HepG2 (cell line): ENCODE results near the gene HNF1B. TPM values are rescaled to one million over a fixed set of nuclear protein-coding genes. Genes with fewer than 3 reads are reported as not detected.

Source experiments
- ATAC-seq: fragments of 200-7000 bp; cut with Tn5 transposase; 3 replicates; pipeline ENCODE4 v1.9.1; 2020; ENCODE audit warnings: mild to moderate bottlenecking, moderate library complexity
- BruUV-seq: library from RNA; stranded (reverse); fragments of 400-500 nt; replicated peaks from 2 replicates; lab custom pipeline; 2021; lab: Mats Ljungman, UMichigan
- CTCF ChIA-PET: fragments of 300-600 bp; formaldehyde crosslinking; extraction: SDS; loops from one replicate; lab custom pipeline; 2021; ENCODE audit warnings: low total read pairs, inconsistent platforms, low intra/inter-chr PET ratio; lab: Yijun Ruan, JAX
- POLR2A ChIA-PET: fragments of 350-600 bp; sonication (Branson Sonifier 250); formaldehyde crosslinking; loops from one replicate; lab custom pipeline; 2020; ENCODE audit warnings: antibody characterized with exemption, inconsistent platforms; lab: Yijun Ruan, JAX
- DNase-seq: peaks from one replicate; pipeline ENCODE4 v3.0.0-alpha.2; 2015; ENCODE audit warnings: low spot score
- FAIRE-seq: peaks from 3 replicates; lab custom pipeline; 2011; peaks lifted over from hg19 to GRCh38; lab: Jason Lieb, UNC
- H2AFZ ChIP-seq: one replicate; pipeline ENCODE4 v1.6.1; 2011; ENCODE audit warnings: low read length, inconsistent platforms
- H3K27ac ChIP-seq: fragments of 300-600 bp; 3 replicates; pipeline ENCODE4 v1.8.0; 2011; ENCODE audit warnings: mixed run types, mild to moderate bottlenecking, mixed read lengths, low read length, inconsistent platforms; ENCODE audit not compliant: insufficient read depth; ENCODE audit errors: extremely low read length
- H3K27me3 ChIP-seq, 2 experiments: fragments of 200-600 bp in 1 of 2; 2 replicates in 1 of 2; 3 replicates in 1 of 2; pipeline versions ENCODE4 v1.6.0 to v1.8.0; 2011; ENCODE audit warnings: low read length in 2 of 2, mild to moderate bottlenecking in 2 of 2, moderate library complexity in 2 of 2, inconsistent platforms in 1 of 2; ENCODE audit not compliant: insufficient read depth in 2 of 2, control insufficient read depth in 1 of 2
- H3K36me3 ChIP-seq, 2 experiments: fragments of 200-600 bp in 1 of 2; replicated peaks in 1 of 2; 2 replicates in 1 of 2; 3 replicates in 1 of 2; pipeline versions ENCODE4 v1.5.1 to v1.8.0; 2011; ENCODE audit warnings: low read length in 2 of 2, inconsistent platforms in 1 of 2; ENCODE audit not compliant: insufficient read depth in 2 of 2, control insufficient read depth in 1 of 2
- H3K4me1 ChIP-seq: 2 replicates; pipeline ENCODE4 v1.5.1; 2012; ENCODE audit warnings: low read length, inconsistent platforms; ENCODE audit not compliant: insufficient read depth
- H3K4me2 ChIP-seq: 2 replicates; pipeline ENCODE4 v1.6.0; 2011; ENCODE audit warnings: low read depth, low read length, inconsistent platforms
- H3K4me3 ChIP-seq, 3 experiments: fragments of 200-600 bp in 1 of 3; sonication (generic), shearing (Covaris generic) in 1 of 3; replicated peaks in 1 of 3; 2 replicates each; pipeline ENCODE4 v1.5.1; 2011 to 2016; ENCODE audit warnings: low read length in 3 of 3, inconsistent platforms in 2 of 3, low read depth in 2 of 3, mild to moderate bottlenecking in 2 of 3, control low read depth in 1 of 3, mixed read lengths in 1 of 3; ENCODE audit not compliant: insufficient read depth in 1 of 3
- H3K79me2 ChIP-seq: one replicate; pipeline ENCODE4 v1.6.1; 2011; ENCODE audit warnings: low read length, inconsistent platforms; ENCODE audit not compliant: insufficient read depth
- H3K9ac ChIP-seq: 2 replicates; pipeline ENCODE4 v1.6.0; 2011; ENCODE audit warnings: mild to moderate bottlenecking, low read depth, low read length, inconsistent platforms; ENCODE audit not compliant: insufficient read depth
- H3K9me3 ChIP-seq: 2 replicates; pipeline ENCODE4 v1.5.1; 2012; ENCODE audit warnings: mild to moderate bottlenecking, low read length
- H4K20me1 ChIP-seq: 2 replicates; pipeline ENCODE4 v1.6.0; 2011; ENCODE audit warnings: inconsistent platforms, mild to moderate bottlenecking, low read length, moderate library complexity; ENCODE audit not compliant: insufficient read depth
- ELF3 ChIP-seq: IDR thresholded peaks from 2 replicates; pipeline ENCODE4 v1.6.1; 2016; ENCODE audit warnings: missing genetic modification reagents, missing compliant biosample characterization
- PHF21A ChIP-seq: sonication (generic); formaldehyde crosslinking; IDR thresholded peaks from 2 replicates; pipeline ENCODE4 v1.5.0; 2020; ENCODE audit warnings: mild to moderate bottlenecking, missing genetic modification reagents
- SAP130 ChIP-seq: IDR thresholded peaks from 2 replicates; pipeline ENCODE4 v1.6.1; 2016; ENCODE audit warnings: low read depth
- ZNF563 ChIP-seq: sonication (generic); formaldehyde crosslinking; IDR thresholded peaks from 2 replicates; pipeline ENCODE4 v1.8.0; 2022; ENCODE audit warnings: mild to moderate bottlenecking, moderate library complexity, missing genetic modification reagents
- ZNF792 ChIP-seq: IDR thresholded peaks from 2 replicates; pipeline ENCODE4 v1.6.1; 2016
- ZNF891 ChIP-seq: sonication (generic); formaldehyde crosslinking; IDR thresholded peaks from 2 replicates; pipeline ENCODE4 v1.5.0; 2020; ENCODE audit warnings: mild to moderate bottlenecking, missing genetic modification reagents
- WGBS: methylation state at CpG from one replicate; pipeline ENCODE4 v1.1.6; 2017; ENCODE audit warnings: low lambda C conversion rate; 5-methylcytosine and 5-hydroxymethylcytosine counted together
- in situ Hi-C: cut with HindIII; loops from 2 replicates; pipeline ENCODE4 v1.10.0; 2017; ENCODE audit warnings: low pct_unique_long_range_greater_than_20kb; ENCODE audit not compliant: extremely low pct_ligation_motif_present
- intact Hi-C: fragments of 100-400 bp; cut with micrococcal nuclease; formaldehyde crosslinking; loops from one replicate; pipeline ENCODE4 v1.10.0; 2022; ENCODE audit not compliant: unreplicated experiment
- polyA plus RNA-seq, 8 experiments: library from polyadenylated mRNA; depleted of rRNA in 3 of 8; stranded (reverse) in 7 of 8; unstranded in 1 of 8; fragments of >200 nt; fragmentation: Illumina TruSeq in 4 of 8; extraction: Trizol in 4 of 8; gene quantifications; 2 replicates each; pipeline versions ENCODE4 v1.2.1 to v1.2.3, GENCODE V29; 2011 to 2016; ENCODE audit warnings: low read depth in 4 of 8, missing spikeins in 1 of 8, mixed read lengths in 1 of 8; ENCODE audit not compliant: insufficient read depth in 1 of 8
- total RNA-seq, 5 experiments: library from RNA; depleted of rRNA; stranded (reverse); fragments of >200 nt; fragmentation: Illumina TruSeq; extraction: Trizol; gene quantifications; 2 replicates each; pipeline ENCODE4 v1.2.3, GENCODE V29; 2016; ENCODE audit warnings: low read depth in 1 of 5
- TF ChIP-seq, protein P1 (sequence below): sonication (generic); formaldehyde crosslinking; IDR thresholded peaks from 2 replicates; pipeline ENCODE4 v1.4.0; 2020; ENCODE audit warnings: missing genetic modification reagents, borderline replicate concordance
- TF ChIP-seq, protein P2 (sequence below): sonication (generic); IDR thresholded peaks from 2 replicates; pipeline ENCODE4 v1.6.1; 2016; ENCODE audit warnings: low read depth, borderline replicate concordance

Gene HNF1B
- total and polyA plus RNA-seq, 2 of the 13 experiments (the other 11 are each of a cell fraction or from before 2014, with no cell fraction given) = 1.9 to 5.3 TPM

DNA sequence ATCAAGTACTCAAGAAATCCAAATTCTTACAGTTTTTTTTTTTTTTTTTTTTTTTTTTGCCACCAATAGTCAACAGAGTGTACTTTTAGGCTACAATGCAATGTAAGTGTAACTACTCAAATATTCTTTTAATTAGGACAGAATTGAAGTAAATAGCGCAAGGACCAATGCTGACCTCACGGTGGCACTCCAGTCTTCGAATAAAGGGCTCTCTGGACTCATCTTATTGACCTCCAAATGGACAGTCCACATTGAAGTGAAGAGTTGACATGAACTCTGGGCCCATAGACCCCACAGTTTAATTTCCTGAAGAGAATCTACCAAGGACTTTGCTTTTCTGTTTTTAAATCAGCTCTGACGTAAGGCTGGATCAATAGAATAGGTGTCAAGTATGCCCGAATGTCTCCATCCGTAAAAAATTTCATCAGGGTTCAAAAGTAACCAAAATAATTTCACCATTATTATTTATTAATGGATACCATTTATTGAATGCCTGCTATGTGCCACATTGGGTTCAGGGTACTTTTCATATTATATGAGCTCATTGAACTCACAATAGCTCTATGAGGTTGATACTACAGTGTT is 94.3 kb downstream of the HNF1B start (continued):
- TF ChIP-seq ZNF792 (no peak), ZNF891 (CRISPR knock-in tag) (no peak), ZNF563 (CRISPR knock-in tag) (no peak)
- TF ChIP-seq, protein P1, sequence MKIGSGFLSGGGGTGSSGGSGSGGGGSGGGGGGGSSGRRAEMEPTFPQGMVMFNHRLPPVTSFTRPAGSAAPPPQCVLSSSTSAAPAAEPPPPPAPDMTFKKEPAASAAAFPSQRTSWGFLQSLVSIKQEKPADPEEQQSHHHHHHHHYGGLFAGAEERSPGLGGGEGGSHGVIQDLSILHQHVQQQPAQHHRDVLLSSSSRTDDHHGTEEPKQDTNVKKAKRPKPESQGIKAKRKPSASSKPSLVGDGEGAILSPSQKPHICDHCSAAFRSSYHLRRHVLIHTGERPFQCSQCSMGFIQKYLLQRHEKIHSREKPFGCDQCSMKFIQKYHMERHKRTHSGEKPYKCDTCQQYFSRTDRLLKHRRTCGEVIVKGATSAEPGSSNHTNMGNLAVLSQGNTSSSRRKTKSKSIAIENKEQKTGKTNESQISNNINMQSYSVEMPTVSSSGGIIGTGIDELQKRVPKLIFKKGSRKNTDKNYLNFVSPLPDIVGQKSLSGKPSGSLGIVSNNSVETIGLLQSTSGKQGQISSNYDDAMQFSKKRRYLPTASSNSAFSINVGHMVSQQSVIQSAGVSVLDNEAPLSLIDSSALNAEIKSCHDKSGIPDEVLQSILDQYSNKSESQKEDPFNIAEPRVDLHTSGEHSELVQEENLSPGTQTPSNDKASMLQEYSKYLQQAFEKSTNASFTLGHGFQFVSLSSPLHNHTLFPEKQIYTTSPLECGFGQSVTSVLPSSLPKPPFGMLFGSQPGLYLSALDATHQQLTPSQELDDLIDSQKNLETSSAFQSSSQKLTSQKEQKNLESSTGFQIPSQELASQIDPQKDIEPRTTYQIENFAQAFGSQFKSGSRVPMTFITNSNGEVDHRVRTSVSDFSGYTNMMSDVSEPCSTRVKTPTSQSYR (CRISPR knock-in tag) = no peak

DNA sequence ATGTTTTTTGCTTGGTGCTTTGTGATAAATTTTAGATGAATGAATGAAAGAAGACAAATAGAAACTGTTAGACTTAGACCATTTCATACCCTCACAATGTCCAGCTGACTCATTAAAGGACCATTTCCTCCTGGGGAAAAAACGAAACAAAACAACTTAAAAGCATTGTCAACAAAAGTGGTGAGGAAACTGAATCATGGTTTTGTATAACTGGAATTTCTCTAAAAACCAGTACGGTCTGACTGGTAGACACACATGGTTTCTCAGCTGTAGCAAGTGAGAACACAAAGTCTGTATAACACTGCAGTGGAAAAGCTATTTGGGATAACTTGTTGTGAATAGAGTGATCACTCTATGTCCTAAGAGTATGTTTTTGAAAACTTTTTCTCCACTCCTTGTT is 96.3 kb downstream of the HNF1B start:
- in situ Hi-C loops = loop anchor here (10.0 kb wide), 1 partner anchor 96 kb away; the partner anchor contains the start of gene HNF1B

More for the DNA sequence above, 96.3 kb downstream of the HNF1B start:
- Histone ChIP-seq H3K9ac (no peak overlapping the region; the same call in 1 of the 2 replicates), H3K4me1 (peaks cover 47% of the 10 kb centered on the region)
- no TSS peak for BruUV-seq
- TF ChIP-seq ELF3 (CRISPR knock-in tag) (peak; percentile 52; the same call in 1 of the 2 replicates), SAP130 (CRISPR knock-in tag) (peak; percentile 36; the same call in 1 of the 2 replicates), PHF21A (CRISPR knock-in tag) (no peak)
- TF ChIP-seq, protein P2, sequence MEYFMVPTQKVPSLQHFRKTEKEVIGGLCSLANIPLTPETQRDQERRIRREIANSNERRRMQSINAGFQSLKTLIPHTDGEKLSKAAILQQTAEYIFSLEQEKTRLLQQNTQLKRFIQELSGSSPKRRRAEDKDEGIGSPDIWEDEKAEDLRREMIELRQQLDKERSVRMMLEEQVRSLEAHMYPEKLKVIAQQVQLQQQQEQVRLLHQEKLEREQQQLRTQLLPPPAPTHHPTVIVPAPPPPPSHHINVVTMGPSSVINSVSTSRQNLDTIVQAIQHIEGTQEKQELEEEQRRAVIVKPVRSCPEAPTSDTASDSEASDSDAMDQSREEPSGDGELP = 0 out of 2 replicates have a peak, but pooled peaks have one; percentile 11
- TF ChIP-seq, all 625 proteins: peak for 3
- H4K20me1 ChIP-seq = no peaks in the 10 kb centered on the region
- ATAC-seq = no peak
- CTCF ChIA-PET = no interaction called here
- FAIRE-seq = no peak
- POLR2A ChIA-PET = interaction anchor here (2.1 to 2.8 kb wide), 2 partner anchors 60 to 122 kb away, joined by 6 to 11 read pairs; no protein-coding TSS in a partner anchor
- H3K4me3 ChIP-seq = no peak overlapping the region
- no peak for DNase-seq
- H3K36me3 ChIP-seq = no peaks in the 10 kb centered on the region
- no peaks in the 10 kb centered on the region for H3K9me3 ChIP-seq
- H2AFZ ChIP-seq = peak overlapping the region; percentile 74
- intact Hi-C loops = no loop called here
- H3K27me3 ChIP-seq = no peaks in the 10 kb centered on the region; a peak in 1 of 5 replicates
- no peaks in the 10 kb centered on the region for H3K79me2 ChIP-seq
- H3K4me2 ChIP-seq = no peak overlapping the region
- no peak overlapping the region for H3K27ac ChIP-seq
- WGBS = 4% methylated on average over 2 of the region's 2 CpGs
